Measurements from ENCODE around the gene ARFGAP3.
"Not testable (repeated sequence)": the region's sequence is repeated elsewhere in the genome, so short reads cannot be mapped to it uniquely, and the experiment has no call there.

The ARFGAP3 gene

GRCh38 chr22:42792453-42792908 is 64.6 kb downstream of the ARFGAP3 start:
- DNase-seq, result no peak

DNA sequence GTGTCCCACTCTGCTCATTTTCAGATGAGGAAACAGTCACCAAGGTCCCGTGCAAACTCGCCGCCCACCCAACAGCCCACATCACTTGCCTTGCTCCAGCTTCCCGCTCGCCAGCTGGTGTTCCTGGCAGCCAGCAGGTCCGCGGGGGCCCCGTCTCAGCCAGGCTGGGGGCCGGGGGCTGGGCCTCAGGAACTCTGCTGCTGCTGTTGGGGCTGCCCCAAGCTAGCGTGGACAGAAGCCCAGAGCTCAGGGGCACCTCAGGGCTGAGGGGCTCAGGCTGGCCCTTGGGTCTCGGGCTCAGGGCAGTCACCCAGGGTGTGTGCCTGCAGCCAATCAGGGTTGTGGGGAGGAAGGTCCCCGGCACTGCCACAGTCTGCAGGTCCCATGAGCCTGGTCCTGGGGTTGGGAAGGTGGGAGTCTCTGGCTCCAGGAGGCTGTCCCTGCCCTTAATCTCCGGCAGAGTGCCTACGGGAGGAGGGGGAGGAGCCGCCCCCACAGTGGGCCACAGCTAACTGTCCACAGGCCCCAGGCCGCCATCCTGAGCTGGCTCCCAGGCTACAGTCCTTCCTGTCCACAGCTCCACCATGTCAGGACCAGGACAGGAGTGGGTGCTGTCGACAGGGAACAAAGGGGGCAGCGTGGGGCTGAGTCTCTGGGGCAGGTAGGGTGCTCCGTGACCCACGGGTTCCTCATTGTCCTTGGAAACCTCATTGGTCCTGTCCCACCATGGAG is 65.2 kb downstream of the ARFGAP3 start:
- no peak for DNase-seq

DNA sequence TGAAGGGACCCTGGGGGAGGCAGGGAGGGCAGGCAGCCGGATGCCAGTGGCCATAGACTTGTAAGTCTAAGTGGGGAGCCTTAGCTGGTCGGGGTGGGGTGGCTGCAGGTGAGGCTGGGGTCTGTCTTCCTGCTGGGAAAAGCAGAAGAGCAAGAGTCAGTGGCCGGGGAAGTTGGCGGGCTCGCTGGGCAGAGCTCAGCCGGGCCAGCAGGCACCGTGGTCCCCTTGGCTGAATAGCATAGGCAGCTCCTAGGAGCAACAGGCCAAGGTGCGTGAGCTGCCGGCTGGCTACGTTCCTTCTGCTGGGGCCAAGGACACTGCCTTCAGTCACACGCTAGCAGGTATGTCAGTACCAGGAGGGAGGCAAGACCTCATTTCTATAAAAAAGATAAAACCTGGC is 68.6 kb downstream of the ARFGAP3 start:
- no peak for DNase-seq

DNA sequence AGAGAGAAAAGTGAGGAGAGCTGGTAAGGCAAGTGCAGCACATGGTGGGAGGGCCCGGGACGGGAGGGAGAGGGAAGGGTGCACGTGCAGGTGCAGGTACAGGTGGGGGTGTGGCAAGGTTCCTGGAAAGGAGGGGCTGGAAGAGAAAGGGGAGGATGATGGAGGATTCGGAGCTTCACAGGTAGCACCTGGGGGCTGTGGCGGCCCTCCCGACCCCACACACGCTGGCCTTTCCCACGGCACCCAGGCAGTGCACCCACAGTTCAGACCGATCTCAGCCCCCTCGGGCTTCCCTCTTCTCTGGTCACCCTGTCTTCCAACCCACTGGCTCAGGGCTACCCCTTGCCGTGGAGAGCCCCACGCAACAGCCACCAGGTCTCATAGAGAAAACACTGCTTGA is 69.1 kb downstream of the ARFGAP3 start:
- no peak for DNase-seq

DNA sequence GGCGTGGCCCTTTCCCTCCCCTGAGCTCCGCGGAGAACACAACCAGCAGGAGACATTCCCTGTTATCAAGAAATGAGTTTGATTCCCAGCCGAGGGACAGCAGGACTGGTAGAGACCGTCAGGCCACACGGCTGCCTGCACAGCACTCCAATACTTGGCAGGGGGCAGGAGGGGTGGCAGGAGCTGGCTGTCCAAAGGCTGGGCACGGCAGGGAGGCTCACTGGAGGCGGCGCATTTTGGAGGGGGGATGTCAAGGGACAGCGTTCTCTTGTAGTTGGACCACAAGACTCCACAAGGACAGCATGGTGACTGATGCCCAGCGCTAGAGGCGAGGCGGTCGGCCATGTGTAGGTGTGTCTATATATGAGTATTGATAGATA is 69.7 kb downstream of the ARFGAP3 start:
- DNase-seq, result no peak

GRCh38 chr22:42786606-42787356 is 70.3 kb downstream of the ARFGAP3 start:
- DNase-seq, result no peak

DNA sequence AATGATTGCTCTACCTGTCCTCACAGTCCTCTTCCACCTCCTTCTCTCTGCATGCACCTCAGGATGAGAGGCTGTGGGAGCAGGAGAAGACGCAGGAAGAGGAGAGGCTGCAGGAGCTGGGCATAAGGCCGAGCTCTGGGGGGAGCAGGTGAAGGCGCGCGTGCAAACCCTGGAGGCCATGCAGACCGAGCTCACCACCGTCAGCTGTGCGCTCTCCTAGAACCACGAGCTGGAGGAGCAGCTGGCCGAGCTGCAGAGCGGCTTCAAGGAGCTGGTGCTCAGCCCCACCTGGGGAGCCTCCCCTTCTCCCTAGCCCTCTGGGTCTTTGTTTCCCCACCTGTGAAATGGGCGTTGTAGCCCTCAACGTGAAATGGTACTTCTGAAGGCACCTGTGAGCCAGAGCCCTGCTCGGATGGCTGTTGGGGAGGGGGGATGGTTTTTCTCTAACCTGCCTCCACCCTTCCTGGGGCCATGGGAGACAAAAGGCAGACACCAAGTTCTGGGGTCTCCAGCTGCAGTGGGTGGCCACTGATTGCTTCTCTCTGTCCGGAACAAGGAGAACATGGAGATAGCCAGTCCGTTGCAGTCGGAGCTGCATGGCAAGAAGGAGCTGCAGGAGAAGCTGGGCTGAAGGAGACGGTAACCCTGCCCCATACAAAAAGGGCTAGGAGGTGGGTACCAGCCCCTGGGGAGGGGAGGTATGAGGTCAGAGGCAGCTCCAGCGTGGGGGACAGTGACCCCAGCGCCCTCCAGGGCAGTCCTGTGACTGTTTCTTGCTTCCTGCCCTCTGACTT is 71.2 kb downstream of the ARFGAP3 start:
- no peak for DNase-seq

DNA sequence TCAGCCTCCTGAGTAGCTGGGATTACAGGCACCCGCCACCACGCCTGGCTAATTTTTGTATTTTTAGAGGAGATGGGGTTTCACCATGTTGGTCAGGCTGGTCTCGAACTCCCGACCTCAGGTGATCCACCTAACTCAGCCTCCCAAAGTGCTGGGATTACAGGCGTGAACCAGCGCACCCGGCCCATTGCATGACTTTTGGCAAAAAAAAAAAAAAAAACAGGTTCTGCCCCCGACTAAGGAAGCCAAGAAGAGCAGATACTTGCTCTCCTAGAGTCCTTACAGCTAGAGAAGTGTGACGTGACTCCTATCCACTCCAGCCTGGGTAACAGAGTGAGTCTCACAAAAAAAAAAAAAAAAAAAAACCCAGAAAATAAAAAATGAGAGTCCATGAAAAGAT is 74.8 kb downstream of the ARFGAP3 start:
- not testable (repeated sequence) for DNase-seq

DNA sequence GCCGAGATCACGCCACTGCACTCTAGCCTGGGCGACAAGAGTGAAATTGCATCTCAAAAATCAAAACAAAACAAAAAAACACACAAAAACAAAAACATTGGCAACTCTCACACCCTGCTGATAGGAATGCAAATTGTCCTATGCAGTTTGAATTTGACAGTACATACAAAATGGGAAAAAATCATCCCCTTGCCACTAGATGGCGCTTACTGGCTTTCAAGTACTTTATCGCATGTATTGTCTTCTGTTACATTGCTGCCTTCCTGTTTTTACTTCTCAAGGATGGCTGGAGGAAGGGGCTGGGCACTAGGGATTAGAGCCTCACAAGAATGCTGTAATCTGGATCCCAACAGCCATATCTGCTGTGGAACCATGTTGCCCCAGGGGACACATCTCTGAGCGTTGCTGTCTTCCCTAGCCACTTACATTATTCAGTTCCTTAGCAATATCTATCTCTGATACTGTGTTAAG is 77.0 kb downstream of the ARFGAP3 start:
- DNase-seq, result no peak

- no peak for DNase-seq
These were observed 79.9 kb downstream of the ARFGAP3 start for GRCh38 chr22:42777126-42777525.

DNA sequence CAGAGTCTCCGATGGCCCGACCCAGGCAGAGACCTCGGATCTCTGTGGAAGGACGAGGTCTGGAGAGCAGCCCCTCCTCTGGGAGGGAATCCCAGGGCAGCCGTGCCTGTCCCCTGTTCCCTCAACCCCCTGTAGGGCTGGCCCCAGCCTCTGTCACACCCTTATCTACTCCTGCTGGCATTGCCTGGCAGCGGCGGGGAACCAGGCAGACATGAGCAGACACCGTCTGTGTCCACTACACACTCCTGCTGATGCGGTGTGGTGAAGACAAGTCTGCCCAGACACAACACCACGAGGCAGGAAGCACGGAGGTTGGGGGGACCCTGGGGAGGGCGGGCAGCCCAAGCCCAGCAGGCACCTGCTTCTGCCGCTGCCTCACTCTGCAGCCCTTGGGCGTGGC is 83.9 kb downstream of the ARFGAP3 start:
- DNase-seq, result no peak

DNA sequence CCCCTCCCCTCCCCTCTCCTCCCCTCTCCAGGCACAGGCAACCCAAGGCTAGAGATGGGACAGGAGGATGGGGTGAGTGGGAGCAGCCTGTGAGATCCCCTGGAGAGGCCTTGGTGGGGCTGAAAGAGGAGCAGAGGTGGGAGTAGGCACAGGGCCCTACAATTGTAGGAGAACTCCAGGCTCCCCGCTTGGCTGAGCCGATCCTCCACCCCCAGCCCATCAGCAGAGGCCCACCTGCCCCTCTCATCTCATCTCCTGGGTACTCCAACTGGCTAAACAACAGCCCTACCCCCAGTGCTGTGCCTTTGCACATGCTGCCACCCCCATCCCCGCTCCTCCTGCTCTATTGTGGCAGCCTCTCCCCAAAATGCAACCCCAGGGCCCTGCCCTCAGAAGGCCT is 84.4 kb downstream of the ARFGAP3 start:
- DNase-seq, result no peak

- DNase-seq, result no peak
These were observed 86.0 kb downstream of the ARFGAP3 start for GRCh38 chr22:42770941-42771647.

DNA sequence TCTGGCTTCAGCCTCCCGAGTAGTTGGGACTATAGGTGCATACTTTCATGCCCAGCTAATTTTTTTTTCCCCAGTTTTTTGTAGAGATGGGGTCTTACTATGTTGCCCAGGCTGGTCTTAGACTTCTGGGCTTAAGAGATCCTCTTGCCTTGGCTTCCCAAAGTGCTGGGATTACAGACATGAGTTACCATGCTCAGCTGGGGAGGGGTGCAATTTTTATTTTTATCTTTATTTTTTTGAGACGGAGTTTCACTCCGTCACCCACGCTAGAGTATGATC is 86.7 kb downstream of the ARFGAP3 start:
- no peak for DNase-seq

DNA sequence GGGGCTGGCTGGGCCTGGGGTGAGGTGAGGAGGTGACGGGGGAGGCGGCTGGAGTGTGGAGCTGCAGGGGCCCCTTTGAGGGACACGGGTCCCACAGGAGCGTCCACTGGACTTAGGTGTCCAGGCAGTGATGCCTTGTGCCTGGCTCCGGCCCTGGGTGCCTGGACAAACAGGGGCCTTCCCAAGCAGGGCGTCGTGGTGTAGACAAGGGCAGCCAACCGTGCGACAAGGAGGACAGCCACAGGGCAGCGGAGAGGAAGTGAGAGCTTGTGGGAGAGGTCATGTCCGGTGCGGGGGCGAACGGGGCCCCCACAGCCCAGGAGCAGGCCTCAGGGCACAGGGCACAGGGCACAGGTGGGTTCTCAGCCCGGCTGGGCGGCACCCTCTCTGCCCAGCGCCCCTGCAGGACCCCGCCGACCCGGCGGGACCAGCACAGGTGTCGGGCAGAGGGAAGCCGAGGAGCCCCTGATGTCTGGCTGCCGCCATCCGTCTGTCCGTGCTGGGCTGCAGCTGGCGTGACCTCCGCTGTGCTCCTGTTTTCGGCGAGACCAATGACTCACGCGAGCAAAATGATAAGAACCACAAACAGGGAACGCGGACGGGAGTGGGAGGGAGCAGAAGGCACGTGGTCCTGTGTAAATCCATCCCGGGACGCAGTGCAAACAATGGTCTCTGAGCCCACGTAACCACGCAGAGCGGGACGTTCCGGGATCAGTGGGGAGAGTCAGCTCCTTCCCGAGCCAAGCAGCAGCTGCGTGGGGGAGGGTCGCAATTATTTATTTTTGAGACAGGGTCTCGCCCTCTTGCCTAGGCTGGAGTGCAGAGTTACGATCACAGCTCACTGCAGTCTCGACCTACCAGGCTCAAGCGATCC is 87.3 kb downstream of the ARFGAP3 start:
- DNase-seq, result no peak

DNA sequence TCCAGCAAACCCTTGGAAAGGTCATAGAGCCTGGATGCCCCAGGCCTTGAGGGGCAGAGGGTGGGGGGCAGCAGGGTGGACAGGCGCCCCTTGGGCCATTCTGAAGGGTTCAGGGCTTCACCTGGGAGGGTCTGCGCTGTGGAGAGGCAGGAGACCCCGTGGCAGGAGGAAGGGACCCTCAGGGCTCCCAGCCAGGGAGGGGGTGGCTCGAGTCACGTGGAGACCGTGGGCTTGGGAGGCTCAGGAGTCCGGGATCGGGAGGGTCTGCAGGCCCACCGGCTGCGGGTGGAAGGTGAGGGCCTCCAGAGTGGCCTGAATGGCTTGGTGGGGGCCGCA is 87.9 kb downstream of the ARFGAP3 start:
- no peak for DNase-seq

GRCh38 chr22:42768385-42769035 is 88.6 kb downstream of the ARFGAP3 start:
- DNase-seq, result no peak

DNA sequence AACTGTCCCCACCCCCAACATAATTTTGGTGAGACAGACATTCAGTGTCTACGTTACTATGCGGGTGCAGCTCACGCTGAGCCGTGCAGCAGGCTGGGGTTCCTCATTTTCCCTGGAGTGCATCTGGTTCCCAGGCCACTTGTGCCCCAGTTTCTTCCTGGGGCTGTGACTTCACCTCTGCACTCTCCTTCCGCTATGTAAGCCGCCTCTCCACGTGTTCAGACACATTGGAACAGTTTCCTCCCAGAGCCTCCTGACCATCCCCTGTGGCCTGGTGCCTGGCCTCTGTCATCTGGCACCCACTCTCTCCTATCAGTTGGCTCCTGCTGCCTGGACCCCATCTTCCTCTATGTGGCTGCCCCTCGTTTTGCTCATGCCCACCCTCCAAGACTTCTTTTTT is 90.2 kb downstream of the ARFGAP3 start:
- no peak for DNase-seq

DNA sequence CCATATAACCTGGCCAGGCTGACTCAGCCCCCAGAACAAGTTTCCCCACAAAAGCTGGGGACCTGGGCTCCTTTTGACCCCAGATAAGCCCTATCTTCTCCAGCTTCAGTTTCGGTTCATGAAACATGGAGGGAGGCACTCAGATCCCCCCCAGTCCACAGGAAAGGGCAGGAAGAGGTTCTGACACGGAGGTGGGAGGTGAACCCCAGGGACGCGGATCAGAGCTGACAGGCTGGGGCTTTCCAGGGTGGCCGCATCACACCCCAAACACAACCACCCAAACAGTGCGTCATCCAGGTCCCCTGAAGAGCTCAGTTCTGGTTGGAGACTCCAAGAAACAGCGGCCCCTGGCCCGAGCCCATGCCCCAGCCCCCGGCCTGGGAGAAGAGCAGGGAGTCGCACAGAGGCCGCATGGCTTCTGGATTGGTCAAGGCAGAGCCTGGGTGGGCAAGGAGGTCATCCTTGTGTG is 92.1 kb downstream of the ARFGAP3 start:
- DNase-seq, result no peak

GRCh38 chr22:42763965-42764480 is 93.0 kb downstream of the ARFGAP3 start:
- no peak for DNase-seq

- no peak for DNase-seq
These were observed 96.1 kb downstream of the ARFGAP3 start for GRCh38 chr22:42760806-42761565.

All from activated CD8-positive, alpha-beta memory T cell treated with anti-CD3 and anti-CD28 coated beads, Interleukin-2, amount 50 U/mL, for 4 hours (primary cell).